NOMO-1 treated with DMSO at 0.1 percent for 48 hours (cell line): ENCODE data around the gene TMC1.
"Not testable (repeated sequence)": the region's sequence is repeated elsewhere in the genome, so short reads cannot be mapped to it uniquely, and the experiment has no call there.

Experiments
- DNase-seq: peaks from one replicate; lab custom pipeline; 2025; ENCODE audit not compliant: unreplicated experiment; lab: John Stamatoyannopoulos, UW

TMC1 gene

DNA sequence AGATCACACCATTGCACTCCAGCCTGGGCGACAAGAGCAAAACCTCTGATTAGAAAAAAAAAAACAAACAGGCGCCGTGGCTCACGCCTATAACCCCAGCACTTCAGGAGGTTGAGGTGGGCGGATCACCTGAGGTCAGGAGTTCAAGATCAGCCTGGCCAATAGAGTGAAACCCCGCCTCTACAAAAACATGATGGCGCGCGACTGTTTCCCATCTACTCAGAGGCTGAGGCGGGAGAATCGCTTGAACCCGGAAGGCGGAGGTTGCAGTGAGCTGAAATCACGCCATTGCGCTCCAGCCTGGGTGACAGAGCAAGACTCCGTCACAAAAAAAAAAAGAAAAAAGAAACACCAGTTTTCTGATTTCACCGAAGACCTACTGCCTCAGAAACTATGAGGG is at the start of gene TMC1:
TSS of gene TMC1 (plus strand) at position 193 of the 400 bp plus-strand sequence. CDS start 127,041 bp downstream, outside the sequence.
- DNase-seq = not testable (repeated sequence)

DNA sequence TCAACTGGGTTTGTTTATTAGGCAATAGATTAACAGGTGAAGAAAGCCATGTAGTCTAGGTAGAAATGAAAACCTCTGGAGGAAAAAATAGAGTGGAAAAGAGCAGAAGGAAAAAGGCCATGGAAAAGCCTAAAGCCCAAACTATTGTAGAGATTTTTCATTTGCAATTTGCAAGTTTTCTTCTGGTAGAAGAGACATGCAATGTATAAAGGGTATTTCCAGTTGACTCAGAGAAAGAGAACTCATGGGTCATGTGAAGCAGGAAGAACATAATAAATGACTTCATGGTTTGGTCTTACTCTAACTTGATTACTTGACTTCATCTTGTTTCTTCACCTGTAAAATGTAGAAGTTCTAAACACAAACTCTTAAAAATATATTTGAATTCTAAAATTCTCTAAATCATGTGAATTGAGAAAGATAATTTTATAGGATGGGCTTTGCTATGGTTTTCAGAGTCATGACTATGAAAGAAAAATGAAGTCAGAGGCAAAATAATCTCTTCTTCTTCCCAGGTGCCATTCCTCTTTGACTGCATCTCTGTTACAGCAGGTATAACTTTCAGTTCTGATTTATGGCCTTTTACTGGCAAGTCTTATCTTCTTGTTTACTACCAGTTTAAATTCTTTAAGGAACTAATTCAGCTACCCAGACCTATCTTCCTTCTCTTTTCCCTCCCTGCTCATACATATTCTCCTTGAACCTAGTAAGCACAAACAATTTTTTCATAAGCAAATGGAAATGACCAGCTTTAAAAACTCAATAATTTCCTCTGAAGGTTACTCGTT is 47.7 kb upstream of the TMC1 start:
- no peak for DNase-seq

DNA sequence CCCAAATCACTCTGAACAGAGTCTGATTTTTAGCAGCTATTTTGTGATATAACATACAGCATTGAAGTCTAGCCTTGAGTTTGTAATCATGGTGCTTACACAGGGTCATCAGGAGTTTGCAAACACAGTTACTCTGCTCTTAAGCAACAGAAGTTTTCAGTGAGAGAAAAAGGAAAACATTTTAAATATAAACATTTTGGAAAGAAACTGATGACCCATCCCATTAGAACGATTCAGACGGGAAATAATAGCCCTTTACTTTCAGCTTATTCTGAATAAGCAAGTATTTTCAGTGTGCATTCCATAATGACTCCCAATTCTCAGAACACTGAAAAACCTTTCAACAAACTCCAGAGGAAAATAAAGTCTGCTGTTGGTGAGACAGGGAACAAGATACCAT is 46.7 kb upstream of the TMC1 start:
- no peak for DNase-seq

DNA sequence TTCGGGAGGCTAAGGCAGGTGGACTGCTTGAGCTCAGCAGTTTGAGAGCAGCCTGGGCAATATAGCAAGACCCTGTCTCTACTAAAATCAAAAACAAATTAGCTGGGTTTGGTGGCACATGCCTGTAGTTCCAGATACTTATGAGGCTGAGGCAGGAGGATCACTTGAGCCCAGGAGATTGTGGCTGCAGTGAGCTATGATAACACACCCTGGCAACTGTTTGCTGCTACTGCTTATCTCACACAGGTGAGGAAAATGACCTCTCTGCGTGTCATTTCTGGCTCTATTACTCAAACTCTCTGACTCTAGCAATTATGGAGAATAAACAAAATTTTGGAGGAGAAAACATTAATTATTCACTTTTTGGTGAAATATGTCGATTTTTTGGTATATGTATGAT is 45.3 kb upstream of the TMC1 start:
- DNase-seq = no peak

DNA sequence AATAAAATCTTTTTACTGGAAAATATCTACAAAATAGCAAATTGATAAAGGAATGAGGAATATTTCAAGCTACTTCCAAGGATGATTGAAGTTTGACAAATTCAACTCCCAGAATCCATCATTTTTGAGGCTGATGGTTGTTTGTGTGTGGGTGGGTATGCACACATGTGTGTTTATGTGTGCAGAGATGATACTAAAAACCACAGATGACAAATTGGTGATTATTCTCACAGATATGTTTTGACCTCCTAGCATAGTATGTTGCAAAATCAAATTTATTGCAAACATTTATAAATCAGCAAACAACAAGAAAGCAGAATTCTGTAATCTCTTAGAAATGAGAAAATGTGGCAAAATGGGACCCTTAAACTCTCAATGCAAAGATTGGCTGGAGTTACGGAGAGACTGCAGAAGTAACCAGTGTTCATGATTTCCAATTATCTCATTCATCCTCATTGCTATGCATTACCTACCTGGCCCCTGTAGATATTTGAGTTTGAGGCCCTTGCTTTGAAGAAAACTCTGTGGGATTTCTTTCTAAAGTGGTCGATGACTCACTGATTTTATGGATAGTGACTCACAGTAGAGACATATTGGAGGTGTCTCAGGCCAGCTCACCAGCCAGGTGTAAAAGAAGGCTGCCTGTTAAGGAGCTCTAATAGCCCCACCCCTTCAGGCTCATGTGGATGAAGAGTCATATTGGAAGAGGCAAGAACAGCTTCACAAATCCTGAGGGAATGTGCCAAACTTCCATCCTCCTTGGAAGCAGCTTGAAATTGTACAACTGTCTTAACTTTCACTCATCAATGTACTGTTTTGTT is 44.6 kb upstream of the TMC1 start:
- DNase-seq = peak; percentile 2

DNA sequence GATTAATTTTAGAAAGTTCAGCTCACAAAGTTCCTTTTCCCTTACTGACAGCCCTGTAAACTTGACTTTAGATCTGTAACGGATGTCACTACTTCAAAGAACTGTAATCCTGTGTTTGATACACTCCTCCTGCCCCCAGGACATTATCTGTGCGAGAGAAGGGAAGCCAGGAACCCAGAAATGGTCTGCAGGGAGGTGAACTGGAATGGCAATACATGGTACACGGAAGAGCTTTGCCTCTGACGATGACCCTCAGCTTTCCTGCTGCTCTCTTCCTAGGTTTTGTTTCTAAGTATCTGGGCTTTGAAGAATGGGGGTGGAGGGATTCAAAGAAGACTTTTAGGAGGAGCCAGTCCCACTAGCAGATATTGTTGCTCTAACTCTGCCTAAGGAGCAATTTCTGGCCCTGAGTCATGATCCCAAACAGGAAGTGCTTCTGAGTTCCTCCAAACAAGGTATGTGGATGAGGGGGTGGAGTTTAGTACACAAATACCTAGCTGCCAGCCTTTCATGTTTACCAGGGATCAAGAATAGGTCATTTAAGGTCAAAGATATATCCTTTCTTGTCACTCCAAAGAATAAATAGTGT is 43.4 kb upstream of the TMC1 start:
- no peak for DNase-seq

DNA sequence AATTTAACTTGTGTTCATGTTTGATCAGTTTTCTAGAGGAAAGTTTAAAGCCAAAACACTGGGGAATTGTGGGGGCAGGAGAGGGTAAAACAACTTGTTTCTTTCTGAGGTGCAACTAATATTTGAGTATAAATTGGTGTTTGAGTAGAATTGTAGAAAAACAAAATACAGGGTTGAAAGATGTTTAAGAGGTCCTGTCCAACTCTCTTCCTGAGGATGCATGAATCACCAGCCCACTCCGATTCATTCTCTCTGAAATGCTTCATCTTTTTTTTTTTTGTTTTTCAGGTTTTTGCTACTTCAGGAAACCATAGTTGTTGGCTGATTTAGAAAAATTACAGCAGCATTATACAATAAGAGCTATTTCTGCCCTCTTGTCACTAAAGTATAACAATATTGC is 42.4 kb upstream of the TMC1 start:
- no peak for DNase-seq

DNA sequence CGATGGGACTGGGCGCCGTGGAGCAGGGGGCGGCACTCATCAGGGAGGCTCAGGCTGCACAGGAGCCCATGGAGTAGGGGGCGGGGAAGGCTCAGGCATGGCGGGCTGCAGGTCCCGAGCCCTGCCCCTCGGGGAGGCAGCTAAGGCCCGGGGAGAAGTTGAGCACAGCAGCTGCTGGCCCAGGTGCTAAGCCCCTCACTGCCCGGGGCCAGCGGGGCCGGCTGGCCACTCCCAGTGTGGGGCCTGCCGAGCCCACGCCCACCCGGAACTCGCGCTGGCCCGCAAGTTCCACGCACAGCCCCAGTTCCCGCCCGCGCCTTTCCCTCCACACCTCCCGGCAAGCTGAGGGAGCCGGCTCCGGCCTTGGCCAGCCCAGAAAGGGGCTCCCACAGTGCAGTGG is 41.1 kb upstream of the TMC1 start:
- DNase-seq = not testable (repeated sequence)

DNA sequence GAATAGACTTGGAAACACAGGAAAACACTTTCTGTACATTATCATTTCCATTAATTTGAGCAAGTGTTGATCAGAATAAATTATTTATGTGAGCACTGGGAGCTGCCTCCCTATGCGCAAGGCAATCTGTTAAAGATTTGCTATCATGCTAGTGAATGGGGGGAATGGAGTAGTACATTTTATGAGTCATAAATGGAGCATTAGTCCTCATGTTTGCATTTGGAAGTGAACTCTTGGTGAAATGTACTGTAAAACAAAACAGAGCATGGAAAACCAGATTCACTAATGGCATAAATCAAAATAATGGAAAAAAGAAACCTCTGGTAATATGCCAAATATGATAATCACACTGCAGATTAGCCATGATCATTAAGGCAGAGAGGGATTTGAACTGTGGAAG is 40.5 kb upstream of the TMC1 start:
- no peak for DNase-seq

DNA sequence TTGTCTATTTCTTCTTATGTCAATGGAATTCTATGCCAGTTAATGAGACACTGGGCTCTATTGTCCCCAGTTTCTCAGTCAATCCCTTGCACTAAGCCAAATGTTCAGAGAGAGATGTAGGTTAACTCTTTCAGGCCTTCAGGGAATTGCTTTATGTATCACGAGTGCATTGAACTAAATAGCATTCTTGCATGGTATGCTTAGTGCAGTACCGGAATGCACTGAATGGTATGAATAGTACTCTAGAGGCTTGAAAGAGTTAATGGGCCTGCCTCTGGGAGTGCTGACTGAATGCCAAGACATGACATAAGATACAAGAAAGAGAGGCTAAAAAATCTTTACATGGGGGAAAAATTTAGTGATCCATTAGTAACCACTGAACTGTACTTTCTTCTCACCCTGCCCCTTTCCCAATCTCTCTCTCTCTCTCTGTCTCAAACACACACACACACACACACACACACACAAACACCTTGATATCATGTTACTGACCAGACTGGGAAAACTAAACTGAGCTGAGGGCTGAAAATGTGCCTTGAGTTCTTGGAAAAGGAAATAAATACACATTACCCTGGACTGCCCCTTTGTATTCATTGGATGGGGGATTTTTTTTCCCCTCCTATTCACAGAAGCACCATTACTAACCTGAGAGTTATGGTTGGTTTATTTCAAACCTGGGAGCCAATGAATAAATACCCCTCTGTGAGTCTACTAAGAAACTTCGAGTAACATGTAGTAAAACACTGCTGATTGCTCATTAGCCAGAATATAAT is 35.4 kb upstream of the TMC1 start:
- no peak for DNase-seq

DNA sequence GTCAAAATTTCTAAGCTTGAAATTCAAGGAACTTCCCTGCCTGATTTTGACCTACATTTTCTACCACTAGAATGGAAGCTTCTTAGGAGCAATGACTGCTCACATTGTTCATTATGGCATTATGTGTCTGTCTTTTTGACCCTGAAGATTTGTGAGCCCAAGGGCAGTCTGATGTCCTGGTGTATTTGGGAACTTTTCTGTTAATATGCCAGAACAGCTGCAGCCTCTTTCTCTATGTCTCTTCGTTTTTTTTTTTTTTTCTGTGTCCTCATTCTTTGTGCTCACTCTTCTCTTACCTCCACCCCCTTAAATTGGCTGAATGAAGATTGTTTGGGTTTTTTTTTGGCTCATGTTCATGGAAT is 34.8 kb upstream of the TMC1 start:
- no peak for DNase-seq

DNA sequence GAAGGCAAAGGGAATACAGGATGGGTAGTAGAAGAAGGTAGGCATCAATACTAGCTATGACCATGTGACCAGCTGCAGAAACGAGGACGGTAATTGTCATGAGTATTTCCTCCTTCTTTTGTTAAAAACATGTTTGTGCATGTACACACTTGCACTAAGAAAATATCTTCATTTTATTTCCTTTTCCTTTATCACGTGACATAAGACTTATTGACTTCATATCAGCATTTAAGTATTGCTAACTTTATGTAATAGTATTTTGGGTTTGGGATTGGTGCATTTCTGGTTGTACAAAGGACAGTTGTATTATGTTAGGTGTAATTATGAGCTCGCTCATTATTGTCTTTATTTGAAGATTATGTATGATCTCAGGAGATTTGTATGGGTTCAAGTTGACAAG is 33.7 kb upstream of the TMC1 start:
- not testable (repeated sequence) for DNase-seq

DNA sequence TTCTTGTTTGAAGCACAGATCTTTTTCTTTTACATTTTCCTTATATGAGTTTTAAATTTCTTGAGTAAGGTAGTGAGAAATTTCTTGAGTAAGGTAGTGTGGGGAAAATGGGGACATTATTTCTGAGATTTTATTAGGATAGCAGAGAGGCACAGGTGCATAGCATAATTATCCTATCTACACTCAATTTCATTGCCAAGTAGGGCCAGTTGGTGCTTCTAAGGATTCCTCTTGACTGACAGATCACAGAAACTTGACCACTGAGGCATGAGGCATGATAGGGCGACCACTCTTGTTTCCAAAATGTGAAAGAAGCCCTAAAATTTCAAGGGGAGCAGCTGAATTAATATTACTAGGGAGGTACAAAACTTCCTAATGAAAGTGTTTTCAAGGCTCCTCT is 31.4 kb upstream of the TMC1 start:
- no peak for DNase-seq

DNA sequence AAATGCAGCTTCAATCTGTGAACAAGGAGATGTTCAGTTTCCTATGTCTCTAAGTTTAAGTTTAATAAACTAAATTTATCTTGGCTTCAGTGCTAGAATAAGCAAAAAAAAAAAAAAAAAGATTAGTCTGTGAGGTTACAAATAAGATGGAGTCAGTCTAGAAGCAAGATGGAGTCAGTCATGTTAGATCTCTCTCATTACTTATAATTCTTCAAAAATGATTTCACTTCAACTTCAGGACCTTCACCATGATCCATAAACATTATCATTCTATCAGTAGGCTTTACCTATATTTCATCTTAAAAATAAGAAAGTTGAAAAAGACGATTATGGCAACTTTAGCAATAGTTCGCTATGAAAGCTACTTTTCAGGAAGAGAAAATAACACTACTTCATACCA is 30.2 kb upstream of the TMC1 start:
- no peak for DNase-seq

DNA sequence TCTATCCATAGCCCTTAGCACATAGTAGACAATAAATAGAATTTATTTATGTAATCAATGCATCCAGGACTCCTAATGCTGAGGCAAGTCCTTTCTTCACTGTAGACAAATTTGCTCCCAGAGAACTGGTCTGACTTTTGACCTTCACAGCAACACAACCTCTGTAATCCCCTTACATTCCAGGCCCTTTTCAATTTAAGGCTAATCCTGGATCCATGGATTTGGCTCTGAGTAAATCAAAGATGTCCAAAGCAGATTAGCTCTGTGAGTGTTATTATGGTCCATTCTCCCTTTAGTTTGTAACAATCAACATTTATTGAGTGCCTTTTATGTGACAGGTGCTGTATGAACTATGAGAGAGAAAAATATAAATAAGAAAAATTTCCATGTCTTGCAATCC is 27.4 kb upstream of the TMC1 start:
- DNase-seq = no peak

DNA sequence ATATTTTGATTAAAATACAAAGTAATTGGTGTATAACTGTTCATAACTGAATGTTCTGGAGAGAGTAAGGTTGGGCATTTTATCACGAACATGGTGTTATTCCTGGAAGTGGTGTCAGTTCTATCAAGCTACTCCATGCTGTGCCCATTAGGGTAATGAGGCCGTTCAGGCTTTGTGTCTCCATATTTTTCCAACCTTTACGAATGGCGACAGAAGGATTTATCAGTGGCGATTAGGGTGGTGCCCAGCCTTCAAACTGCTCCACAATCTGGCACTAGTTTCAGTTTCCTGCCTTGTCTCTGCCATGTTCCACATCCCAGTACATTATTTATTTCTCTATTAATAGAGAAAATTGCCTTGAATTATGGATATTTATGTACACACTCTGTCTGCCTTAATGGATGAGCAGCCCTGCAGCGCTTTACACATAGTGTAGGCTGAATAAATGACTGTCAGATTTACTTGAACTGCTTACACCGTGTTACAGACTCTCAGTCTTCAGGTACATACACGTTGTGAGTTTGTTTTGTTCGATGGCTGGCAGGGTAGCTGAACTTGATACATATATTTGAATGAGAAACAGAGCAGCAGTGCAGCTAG is 23.9 kb upstream of the TMC1 start:
- no peak for DNase-seq

DNA sequence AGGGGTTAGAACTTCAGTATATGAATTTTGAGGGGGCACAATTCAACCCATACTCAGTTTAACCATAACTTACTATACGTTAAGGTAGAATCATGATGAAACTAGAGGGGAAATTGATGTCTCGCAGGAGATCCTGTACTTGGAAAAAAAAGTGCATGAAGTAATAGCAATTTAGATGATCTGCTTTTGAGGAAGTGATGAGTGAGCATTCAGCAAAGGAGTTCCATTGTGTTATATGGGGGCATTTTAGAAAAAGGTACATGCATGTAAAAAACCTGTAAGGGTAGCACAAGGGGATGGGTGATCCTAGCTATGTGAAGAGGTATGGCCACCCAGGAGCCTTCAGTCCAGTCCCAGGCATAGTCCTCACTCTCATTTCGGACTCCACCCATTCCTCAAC is 14.8 kb upstream of the TMC1 start:
- DNase-seq = peak; percentile 70

DNA sequence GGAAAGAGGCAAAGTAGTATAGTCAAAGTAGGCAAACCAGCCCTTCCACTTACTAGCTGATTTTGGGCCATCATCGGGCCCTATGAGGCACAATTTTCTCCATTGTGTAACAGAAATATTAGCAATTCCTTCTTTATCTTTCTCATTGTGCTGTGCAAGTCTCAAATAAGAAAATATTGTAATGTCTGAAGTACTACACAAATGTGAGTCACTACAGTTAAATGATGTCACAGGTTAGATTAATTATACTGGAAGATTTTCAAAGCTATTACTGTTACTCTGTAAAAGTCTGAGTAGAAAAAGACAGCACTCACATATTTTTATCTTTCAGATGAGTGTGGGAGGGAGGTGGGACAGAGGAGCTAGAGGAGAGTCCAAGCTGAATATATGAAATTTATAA is 12.4 kb upstream of the TMC1 start:
- DNase-seq = no peak

DNA sequence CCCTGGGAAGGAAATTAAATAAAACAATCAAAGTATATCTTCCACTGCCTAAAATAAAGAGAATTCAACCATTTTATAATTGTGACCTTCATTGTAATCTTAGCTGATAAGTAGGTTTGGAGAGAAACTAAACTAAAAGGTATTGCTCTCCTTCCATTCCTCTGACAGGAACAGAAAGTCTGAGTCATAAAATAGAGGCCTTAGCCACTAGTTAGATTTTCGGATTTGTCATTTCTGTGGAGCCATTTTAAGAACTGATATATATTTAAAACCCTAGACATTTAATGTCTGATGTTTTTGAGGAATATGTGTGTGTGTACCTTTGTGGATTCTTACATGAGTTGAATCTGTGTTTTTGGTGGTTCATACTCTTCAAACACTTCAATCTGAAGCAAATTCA is 11.8 kb upstream of the TMC1 start:
- DNase-seq = peak; percentile 50

DNA sequence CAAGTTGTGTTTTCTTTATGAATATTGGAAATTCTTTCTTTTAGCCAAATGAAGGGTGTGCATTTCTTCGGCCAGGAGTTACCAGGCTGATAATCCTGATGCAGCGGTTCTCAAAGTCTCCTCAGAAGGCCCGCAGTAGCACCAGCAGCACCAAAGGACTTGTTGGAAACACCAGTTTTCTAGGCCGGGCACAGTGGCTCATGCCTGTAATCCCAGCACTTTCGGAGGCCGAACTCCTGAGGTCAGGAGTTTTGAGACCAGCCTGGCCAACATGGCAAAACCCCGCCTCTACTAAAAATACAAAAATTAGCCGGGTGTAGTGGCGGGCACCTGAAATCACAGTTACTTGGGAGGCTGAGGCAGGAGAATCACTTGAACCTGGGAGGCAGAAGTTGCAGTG is 397 bp upstream of the TMC1 start:
- not testable (repeated sequence) for DNase-seq
